Calu3 (cell line): Measurements from ENCODE around the gene ABCA13. TPM values are rescaled to one million over a fixed set of nuclear protein-coding genes. Genes with fewer than 3 reads are reported as not detected.

Experiments
- BruUV-seq: library from RNA; stranded (reverse); fragments of 400-500 nt; replicated peaks from 2 replicates; lab custom pipeline; 2021; lab: Mats Ljungman, UMichigan
- CTCF ChIA-PET: fragments of 300-600 bp; sonication (Branson Sonifier 250); formaldehyde crosslinking; loops from one replicate; lab custom pipeline; 2022; ENCODE audit warnings: antibody characterized with exemption; lab: Charles Lee
- DNase-seq: peaks from one replicate; pipeline ENCODE4 v3.0.0; 2022
- H3K27ac Mint-ChIP-seq: one replicate; pipeline ENCODE4 v1.8.0; 2022; ENCODE audit warnings: mixed read lengths; ENCODE audit not compliant: unreplicated experiment
- H3K27me3 Mint-ChIP-seq: one replicate; pipeline ENCODE4 v1.8.0; 2022; ENCODE audit warnings: mixed read lengths; ENCODE audit not compliant: unreplicated experiment
- H3K36me3 Mint-ChIP-seq: one replicate; pipeline ENCODE4 v1.8.0; 2022; ENCODE audit warnings: mild to moderate bottlenecking, moderate library complexity, mixed read lengths; ENCODE audit not compliant: insufficient read depth, unreplicated experiment
- H3K4me1 Mint-ChIP-seq: one replicate; pipeline ENCODE4 v1.8.0; 2022; ENCODE audit warnings: mild to moderate bottlenecking, low read depth, mixed read lengths; ENCODE audit not compliant: unreplicated experiment
- H3K4me3 Mint-ChIP-seq: one replicate; pipeline ENCODE4 v1.8.0; 2022; ENCODE audit warnings: mild to moderate bottlenecking, low read depth, moderate library complexity, mixed read lengths; ENCODE audit not compliant: unreplicated experiment
- H3K9me3 Mint-ChIP-seq: one replicate; pipeline ENCODE4 v1.8.0; 2022; ENCODE audit warnings: low read depth, mixed read lengths; ENCODE audit not compliant: unreplicated experiment
- CTCF ChIP-seq: fragments of 200-600 bp; IDR thresholded peaks from one replicate; pipeline ENCODE4 v1.8.0; 2022; ENCODE audit warnings: antibody characterized with exemption; ENCODE audit not compliant: unreplicated experiment
- intact Hi-C: fragments of 100-400 bp; cut with micrococcal nuclease; formaldehyde crosslinking; loops from one replicate; pipeline ENCODE4 v1.10.0; 2022; ENCODE audit not compliant: unreplicated experiment
- total RNA-seq: library from RNA; stranded (reverse); gene quantifications from 2 replicates; pipeline ENCODE4 v1.2.3, GENCODE V29; 2022

The ABCA13 gene
- total RNA-seq, 1 experiment from 2014 or later = 12.1 TPM

- TF ChIP-seq CTCF = no peak
- CTCF ChIA-PET = interaction anchor here (1.3 kb wide), 1 partner anchor 249 kb away, joined by 3 read pairs; no protein-coding TSS in a partner anchor
- intact Hi-C loops = no loop called here
- BruUV-seq = no TSS peak
- Mint-ChIP-seq H3K36me3 (no peaks in the 10 kb centered on the region), H3K27ac (no peak overlapping the region), H3K4me1 (no peaks in the 10 kb centered on the region), H3K9me3 (no peaks in the 10 kb centered on the region), H3K4me3 (no peak overlapping the region), H3K27me3 (no peaks in the 10 kb centered on the region)
- DNase-seq = no peak
Measured at GRCh38 chr7:48316768-48317167, 145.5 kb downstream of the ABCA13 start.

- no peaks in the 10 kb centered on the region for H3K4me1 Mint-ChIP-seq
- BruUV-seq = no TSS peak
Measured at GRCh38 chr7:48317360-48317759, 146.1 kb downstream of the ABCA13 start.

GRCh38 chr7:48321319-48322010 lies 150.2 kb downstream of the ABCA13 start:
- Mint-ChIP-seq H3K4me1 (no peaks in the 10 kb centered on the region), H3K27ac (no peak overlapping the region), H3K36me3 (no peaks in the 10 kb centered on the region), H3K4me3 (no peak overlapping the region), H3K27me3 (no peaks in the 10 kb centered on the region), H3K9me3 (no peaks in the 10 kb centered on the region)
- no TSS peak for BruUV-seq
- CTCF ChIA-PET = interaction anchor here (1.2 kb wide), 1 partner anchor 11 kb away, joined by 3 read pairs; no protein-coding TSS in a partner anchor
- intact Hi-C loops = no loop called here
- TF ChIP-seq CTCF = no peak
- no peak for DNase-seq

More at GRCh38 chr7:48317360-48317759, 146.1 kb downstream of the ABCA13 start:
- H3K4me3 Mint-ChIP-seq = no peak overlapping the region
- no peaks in the 10 kb centered on the region for H3K27me3 Mint-ChIP-seq
- DNase-seq = no peak
- H3K27ac Mint-ChIP-seq = no peak overlapping the region
- intact Hi-C loops = no loop called here
- H3K36me3 Mint-ChIP-seq = no peaks in the 10 kb centered on the region
- CTCF ChIA-PET = no interaction called here
- no peaks in the 10 kb centered on the region for H3K9me3 Mint-ChIP-seq
- no peak for TF ChIP-seq CTCF

- no peak overlapping the region for H3K27ac Mint-ChIP-seq
- H3K36me3 Mint-ChIP-seq = no peaks in the 10 kb centered on the region
- no TSS peak for BruUV-seq
- no peaks in the 10 kb centered on the region for H3K27me3 Mint-ChIP-seq
- peak; percentile 78 for TF ChIP-seq CTCF
- H3K4me3 Mint-ChIP-seq = no peak overlapping the region
- DNase-seq = peak; percentile 47
- H3K9me3 Mint-ChIP-seq = no peaks in the 10 kb centered on the region
- H3K4me1 Mint-ChIP-seq = no peaks in the 10 kb centered on the region
- intact Hi-C loops = loop anchor here (2.0 kb wide), 1 partner anchor 538 kb away; no protein-coding TSS in a partner anchor
- CTCF ChIA-PET = interaction anchor here (1.0 to 1.4 kb wide), 2 partner anchors 92 to 154 kb away, joined by 3 read pairs; no protein-coding TSS in a partner anchor
Measured at GRCh38 chr7:48337012-48337621, 165.9 kb downstream of the ABCA13 start.
